Measurements from ENCODE around the gene TBL1X.

TBL1X gene

GRCh38 chrX:9557091-9557490, 92.2 kb downstream of the TBL1X start:
- no peak overlapping the region for H3K4me3 ChIP-seq (ENCODE audit: low read length)
- no peak for TF ChIP-seq ZNF274 (IDR thresholded peaks at IDR 0.05; ENCODE audit: low read depth, low read length)

GRCh38 chrX:9557521-9557920, 92.7 kb downstream of the TBL1X start:
- H3K4me3 ChIP-seq (ENCODE audit: low read length): no peak overlapping the region
- no peak for TF ChIP-seq ZNF274 (IDR thresholded peaks at IDR 0.05; ENCODE audit: low read depth, low read length)

GRCh38 chrX:9558615-9559014, 93.8 kb downstream of the TBL1X start:
- no peak overlapping the region for H3K4me3 ChIP-seq (ENCODE audit: low read length)
- no peak for TF ChIP-seq ZNF274 (IDR thresholded peaks at IDR 0.05; ENCODE audit: low read depth, low read length)

GRCh38 chrX:9560219-9560618, 95.4 kb downstream of the TBL1X start:
- TF ChIP-seq ZNF274 (IDR thresholded peaks at IDR 0.05; ENCODE audit: low read depth, low read length): no peak
- H3K4me3 ChIP-seq (ENCODE audit: low read length): no peak overlapping the region

GRCh38 chrX:9561199-9561598, 96.3 kb downstream of the TBL1X start:
- TF ChIP-seq ZNF274 (IDR thresholded peaks at IDR 0.05; ENCODE audit: low read depth, low read length): no peak
- no peak overlapping the region for H3K4me3 ChIP-seq (ENCODE audit: low read length)

- TF ChIP-seq ZNF274 (IDR thresholded peaks at IDR 0.05; ENCODE audit: low read depth, low read length): no peak
- H3K4me3 ChIP-seq (ENCODE audit: low read length): no peak overlapping the region
Observed at GRCh38 chrX:9562851-9563250, 98.0 kb downstream of the TBL1X start.

GRCh38 chrX:9566150-9566621, 101.3 kb downstream of the TBL1X start:
- no peak for TF ChIP-seq ZNF274 (IDR thresholded peaks at IDR 0.05; ENCODE audit: low read depth, low read length)
- no peak overlapping the region for H3K4me3 ChIP-seq (ENCODE audit: low read length)

GRCh38 chrX:9569876-9570301, 105.0 kb downstream of the TBL1X start:
- no peak for TF ChIP-seq ZNF274 (IDR thresholded peaks at IDR 0.05; ENCODE audit: low read depth, low read length)
- H3K4me3 ChIP-seq (ENCODE audit: low read length): no peak overlapping the region

- TF ChIP-seq ZNF274 (IDR thresholded peaks at IDR 0.05; ENCODE audit: low read depth, low read length): no peak
- H3K4me3 ChIP-seq (ENCODE audit: low read length): no peak overlapping the region
Observed at GRCh38 chrX:9573282-9574106, 108.6 kb downstream of the TBL1X start.

GRCh38 chrX:9576059-9576458, 111.2 kb downstream of the TBL1X start:
- no peak overlapping the region for H3K4me3 ChIP-seq (ENCODE audit: low read length)
- TF ChIP-seq ZNF274 (IDR thresholded peaks at IDR 0.05; ENCODE audit: low read depth, low read length): no peak

GRCh38 chrX:9577555-9577954, 112.7 kb downstream of the TBL1X start:
- no peak for TF ChIP-seq ZNF274 (IDR thresholded peaks at IDR 0.05; ENCODE audit: low read depth, low read length)
- H3K4me3 ChIP-seq (ENCODE audit: low read length): no peak overlapping the region

GRCh38 chrX:9578083-9578779, 113.4 kb downstream of the TBL1X start:
- no peak overlapping the region for H3K4me3 ChIP-seq (ENCODE audit: low read length)
- TF ChIP-seq ZNF274 (IDR thresholded peaks at IDR 0.05; ENCODE audit: low read depth, low read length): no peak

- TF ChIP-seq ZNF274 (IDR thresholded peaks at IDR 0.05; ENCODE audit: low read depth, low read length): no peak
- no peak overlapping the region for H3K4me3 ChIP-seq (ENCODE audit: low read length)
Observed at GRCh38 chrX:9581771-9582385, 117.0 kb downstream of the TBL1X start.

GRCh38 chrX:9582956-9583355, 118.1 kb downstream of the TBL1X start:
- H3K4me3 ChIP-seq (ENCODE audit: low read length): no peak overlapping the region
- no peak for TF ChIP-seq ZNF274 (IDR thresholded peaks at IDR 0.05; ENCODE audit: low read depth, low read length)

GRCh38 chrX:9586992-9587392, 122.1 kb downstream of the TBL1X start:
- TF ChIP-seq ZNF274 (IDR thresholded peaks at IDR 0.05; ENCODE audit: low read depth, low read length): no peak
- no peak overlapping the region for H3K4me3 ChIP-seq (ENCODE audit: low read length)
